Spinal cord (tissue), 10 donors: ENCODE data around the gene TPX2. TPM values are rescaled to one million over a fixed set of nuclear protein-coding genes. Genes with fewer than 3 reads are reported as not detected.

Source experiments
- DNase-seq, 6 donors: peaks; one replicate each; pipeline versions ENCODE4 v3.0.0 to v3.0.0-alpha.2; 2013 to 2015; ENCODE audit warnings: low spot score in 6 of 6, low read depth in 4 of 6
- H3K27ac ChIP-seq: one replicate; pipeline ENCODE4 v1.5.1; 2013; ENCODE audit warnings: low read depth, low read length, control low read depth
- H3K27me3 ChIP-seq: one replicate; pipeline ENCODE4 v1.6.1; 2013; ENCODE audit warnings: low read length; ENCODE audit not compliant: control insufficient read depth, insufficient read depth
- H3K36me3 ChIP-seq: one replicate; pipeline ENCODE4 v1.6.1; 2013; ENCODE audit warnings: low read length; ENCODE audit not compliant: control insufficient read depth, insufficient read depth
- H3K4me1 ChIP-seq: one replicate; pipeline ENCODE4 v1.6.1; 2013; ENCODE audit warnings: low read length; ENCODE audit not compliant: control insufficient read depth, insufficient read depth
- H3K4me3 ChIP-seq: one replicate; pipeline ENCODE4 v1.5.1; 2013; ENCODE audit warnings: low read depth, low read length, control low read depth
- H3K9me3 ChIP-seq: one replicate; pipeline ENCODE4 v1.6.1; 2013; ENCODE audit warnings: low read length; ENCODE audit not compliant: control insufficient read depth, insufficient read depth
- WGBS: methylation state at CpG from one replicate; pipeline ENCODE4 v1.1.5; 2013; ENCODE audit warnings: missing lambda C conversion rate; ENCODE audit not compliant: insufficient coverage; 5-methylcytosine and 5-hydroxymethylcytosine counted together
- polyA plus RNA-seq, 2 donors: library from polyadenylated mRNA; unstranded; fragments of 120-200 nt; gene quantifications; one replicate each; pipeline ENCODE4 v1.2.1, GENCODE V29; 2013; ENCODE audit not compliant: insufficient read length in 2 of 2
- total RNA-seq, 2 donors: library from RNA; depleted of rRNA in 1 of 2; stranded (reverse); fragments of 120-200 nt in 1 of 2; fragments of >200 nt in 1 of 2; gene quantifications; one replicate each; pipeline versions ENCODE4 v1.2.3 to v1.2.4, GENCODE V29; 2013 to 2014
- donor health status: healthy.

TPX2 gene
- total and polyA plus RNA-seq, 4 donors = 14.4 to 31.8 (median 27.5) TPM

DNA sequence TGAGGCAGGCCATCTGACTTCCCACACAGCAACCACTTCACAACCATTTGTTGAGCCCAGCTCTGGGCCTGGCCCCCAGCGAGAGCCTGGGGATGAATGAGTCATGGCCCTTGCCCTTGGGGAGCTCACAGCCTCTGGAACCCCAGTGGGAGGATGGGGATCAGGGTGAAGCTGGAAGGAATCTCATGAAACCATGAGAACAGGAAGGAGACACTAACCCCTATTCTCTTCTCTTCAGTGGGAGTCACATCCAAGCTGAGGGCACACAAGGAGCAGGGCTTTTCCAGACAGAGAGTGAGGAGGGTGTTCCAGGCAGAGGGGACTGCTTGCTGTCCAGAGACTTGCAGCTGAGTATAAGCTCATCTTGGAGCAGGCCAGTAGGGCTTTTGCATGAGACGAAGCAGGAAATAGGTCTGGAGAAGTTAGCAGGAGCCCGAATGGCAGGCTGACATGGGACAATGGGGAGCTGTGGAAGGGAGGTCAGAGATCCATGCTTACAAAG lies 98.9 kb downstream of the TPX2 start:
- 49% methylated on average over 2 of the region's 3 CpGs for WGBS
- no peak for DNase-seq
- Histone ChIP-seq H3K27ac (no peak overlapping the region), H3K4me3 (no peak overlapping the region), H3K27me3 (no peaks in the 10 kb centered on the region), H3K36me3 (no peaks in the 10 kb centered on the region), H3K4me1 (peaks cover 71% of the 10 kb centered on the region), H3K9me3 (no peaks in the 10 kb centered on the region)

DNA sequence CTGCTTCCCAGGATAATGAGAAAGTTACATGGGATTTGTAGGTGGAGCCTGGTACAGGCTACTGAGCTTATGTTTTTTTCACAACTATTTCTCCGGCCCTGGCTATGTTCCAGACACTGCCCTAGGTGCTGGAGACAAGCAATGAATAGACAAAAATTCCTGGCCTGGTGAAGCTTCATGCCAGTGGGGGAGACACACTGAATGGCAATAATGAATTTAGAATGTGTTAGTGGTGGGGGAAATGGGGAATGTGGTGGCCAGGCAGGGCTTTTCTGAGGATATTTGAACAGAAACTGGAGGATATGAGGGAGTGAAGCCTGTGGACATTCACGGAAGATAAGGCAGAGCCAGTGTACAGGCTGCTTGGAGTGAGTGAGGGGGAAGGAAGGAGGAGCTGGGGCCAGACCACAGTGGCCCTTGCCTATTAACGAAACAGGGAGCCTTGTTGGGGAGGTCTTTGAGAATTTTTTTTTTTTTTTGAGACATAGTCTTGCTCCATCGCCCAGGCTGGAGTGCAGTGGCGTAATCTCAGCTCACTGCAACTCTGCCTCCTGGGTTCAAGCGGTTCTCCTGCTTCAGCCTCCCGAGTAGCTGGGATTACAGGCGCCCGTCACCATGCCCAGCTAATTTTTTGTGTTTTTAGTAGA lies 99.7 kb downstream of the TPX2 start:
- H3K4me1 ChIP-seq = peaks cover 71% of the 10 kb centered on the region
- H3K36me3 ChIP-seq = no peaks in the 10 kb centered on the region
- 63% methylated on average over 2 of the region's 9 CpGs for WGBS
- no peak for DNase-seq
- H3K27me3 ChIP-seq = no peaks in the 10 kb centered on the region
- no peak overlapping the region for H3K4me3 ChIP-seq
- H3K27ac ChIP-seq = no peak overlapping the region
- H3K9me3 ChIP-seq = no peaks in the 10 kb centered on the region

- WGBS = 90% methylated on average over 4 of the region's 5 CpGs
- Histone ChIP-seq H3K27me3 (no peaks in the 10 kb centered on the region), H3K9me3 (no peaks in the 10 kb centered on the region), H3K36me3 (no peaks in the 10 kb centered on the region), H3K4me3 (no peak overlapping the region), H3K27ac (no peak overlapping the region), H3K4me1 (peaks cover 66% of the 10 kb centered on the region)
- DNase-seq = no peak
These were observed 100.8 kb downstream of the TPX2 start for GRCh38 chr20:31839782-31840487.

DNA sequence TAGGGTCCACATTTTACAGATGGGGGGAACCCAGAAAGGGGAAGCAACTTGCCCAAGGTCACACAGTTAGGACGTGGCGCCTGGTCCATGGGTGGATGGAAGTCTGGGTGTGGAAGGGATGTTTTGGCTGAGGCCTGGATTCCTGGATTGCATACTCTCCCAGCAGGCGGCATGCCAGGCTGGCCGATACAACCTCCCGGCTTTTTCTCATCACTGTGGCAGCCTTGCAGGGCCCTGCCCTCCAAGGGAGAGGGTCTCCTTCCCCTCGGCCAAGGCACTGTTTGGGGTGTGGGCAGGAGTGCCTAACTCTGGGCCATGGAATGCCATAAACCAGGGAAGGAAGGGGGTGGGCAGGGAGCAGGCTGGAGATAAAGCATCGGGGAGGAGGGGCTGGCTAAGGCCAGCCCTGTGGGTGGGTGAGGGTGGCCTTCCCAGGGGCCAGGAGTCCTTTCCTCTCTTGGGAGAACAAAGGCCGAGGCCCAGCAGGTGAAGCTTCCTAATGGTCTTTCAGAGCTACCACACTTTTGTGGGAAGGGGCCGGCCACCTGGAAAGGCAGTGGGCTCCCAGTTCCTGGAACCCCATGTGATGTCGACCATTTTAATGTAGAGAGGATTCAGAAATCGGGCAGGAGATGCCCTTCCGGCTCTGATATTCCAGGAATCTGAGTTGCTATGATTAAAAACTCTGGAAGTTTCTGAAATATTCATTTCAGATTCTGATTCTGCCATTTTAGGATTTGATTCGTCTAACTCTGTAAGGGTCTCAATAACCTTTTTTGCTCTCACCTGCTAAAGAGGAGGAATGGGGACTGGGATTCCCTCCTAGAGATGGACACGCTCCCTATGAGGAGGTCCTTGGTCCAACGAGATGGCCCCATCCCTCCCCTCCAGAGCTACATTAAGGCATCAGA lies 102.1 kb downstream of the TPX2 start:
- Histone ChIP-seq H3K4me1 (peaks cover 62% of the 10 kb centered on the region), H3K4me3 (no peak overlapping the region), H3K36me3 (no peaks in the 10 kb centered on the region), H3K27me3 (no peaks in the 10 kb centered on the region), H3K9me3 (no peaks in the 10 kb centered on the region), H3K27ac (peak overlapping the region; percentile 58)
- 64% methylated on average over 12 of the region's 15 CpGs for WGBS
- no peak for DNase-seq

- H3K4me3 ChIP-seq = no peak overlapping the region
- peaks cover 54% of the 10 kb centered on the region for H3K4me1 ChIP-seq
- H3K27ac ChIP-seq = peak overlapping the region; percentile 58
- H3K9me3 ChIP-seq = no peaks in the 10 kb centered on the region
- no peaks in the 10 kb centered on the region for H3K27me3 ChIP-seq
- WGBS = 61% methylated on average over 6 of the region's 8 CpGs
- no peaks in the 10 kb centered on the region for H3K36me3 ChIP-seq
- peak in 1 of 6 donors; percentile 39 for DNase-seq
These were observed 102.8 kb downstream of the TPX2 start for GRCh38 chr20:31841928-31842327.

DNA sequence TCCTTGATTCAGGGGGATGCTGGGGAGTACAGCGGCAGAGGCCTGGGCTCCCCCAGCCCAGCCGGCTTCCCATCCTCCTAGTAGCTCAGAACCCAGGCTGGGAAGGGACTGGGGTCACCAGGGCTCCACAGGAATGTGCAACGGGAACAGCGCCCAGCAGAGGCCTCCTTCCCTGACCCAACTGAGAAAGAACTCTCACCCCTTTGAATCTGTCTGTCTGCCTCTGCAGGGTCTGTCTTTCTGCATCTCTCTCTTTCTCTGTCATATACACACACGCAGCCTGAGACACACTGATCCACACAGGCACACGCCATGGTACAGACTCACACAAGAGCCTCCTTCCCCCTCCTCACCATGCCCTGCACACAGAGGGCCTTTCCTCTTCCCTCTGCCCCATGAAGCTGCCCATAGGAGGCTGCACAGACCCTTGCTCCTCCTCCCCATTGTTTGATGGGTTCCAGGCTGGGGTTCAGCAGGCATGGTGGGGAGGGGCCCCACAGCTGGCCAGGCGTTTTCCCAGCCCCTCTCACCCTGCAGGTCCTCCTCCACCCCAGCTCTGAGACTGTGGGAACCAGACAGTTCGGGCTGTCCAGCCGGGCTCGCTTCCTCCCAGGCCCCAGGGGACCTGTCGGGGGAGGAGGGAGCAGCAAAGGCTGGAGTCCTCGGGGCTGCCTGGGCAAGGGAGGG lies 103.5 kb downstream of the TPX2 start:
- H3K9me3 ChIP-seq = no peaks in the 10 kb centered on the region
- peak in 1 of 6 donors; percentile 56 for DNase-seq
- 46% methylated on average over 9 of the region's 12 CpGs for WGBS
- H3K27me3 ChIP-seq = no peaks in the 10 kb centered on the region
- H3K4me1 ChIP-seq = peaks cover 48% of the 10 kb centered on the region
- peak overlapping the region; percentile 58 for H3K27ac ChIP-seq
- H3K36me3 ChIP-seq = no peaks in the 10 kb centered on the region
- H3K4me3 ChIP-seq = no peak overlapping the region

GRCh38 chr20:31843288-31843687 lies 104.2 kb downstream of the TPX2 start:
- Histone ChIP-seq H3K27ac (peak overlapping the region; percentile 58), H3K27me3 (no peaks in the 10 kb centered on the region), H3K4me1 (peaks cover 45% of the 10 kb centered on the region), H3K36me3 (no peaks in the 10 kb centered on the region), H3K9me3 (no peaks in the 10 kb centered on the region), H3K4me3 (no peak overlapping the region)
- 73% methylated on average over 5 of the region's 6 CpGs for WGBS
- no peak for DNase-seq

DNA sequence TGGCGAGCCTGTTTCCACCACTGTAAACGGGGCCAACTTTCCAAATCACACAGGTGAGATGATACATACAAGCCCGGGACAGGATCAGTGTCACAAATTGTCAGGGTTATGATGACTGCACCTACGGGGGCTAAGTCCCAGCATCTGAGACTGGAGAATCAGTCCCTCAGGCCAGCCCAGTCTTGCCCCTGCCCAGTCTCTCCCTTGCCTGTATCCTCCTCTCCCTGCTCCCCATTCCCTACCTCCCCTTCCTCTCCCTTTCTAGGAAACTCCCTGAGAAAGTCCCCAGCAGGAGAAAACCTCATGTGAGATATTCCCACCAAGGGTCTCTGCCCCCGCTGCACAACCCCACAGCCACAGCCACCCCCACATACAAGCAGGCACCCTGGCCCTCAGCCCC lies 104.8 kb downstream of the TPX2 start:
- Histone ChIP-seq H3K27me3 (peaks cover 2% of the 10 kb centered on the region), H3K4me1 (peaks cover 44% of the 10 kb centered on the region), H3K27ac (peak overlapping the region; percentile 10), H3K36me3 (no peaks in the 10 kb centered on the region), H3K4me3 (peak overlapping the region; percentile 5), H3K9me3 (no peaks in the 10 kb centered on the region)
- WGBS = 94% methylated on average over 5 of the region's 5 CpGs
- no peak for DNase-seq

DNA sequence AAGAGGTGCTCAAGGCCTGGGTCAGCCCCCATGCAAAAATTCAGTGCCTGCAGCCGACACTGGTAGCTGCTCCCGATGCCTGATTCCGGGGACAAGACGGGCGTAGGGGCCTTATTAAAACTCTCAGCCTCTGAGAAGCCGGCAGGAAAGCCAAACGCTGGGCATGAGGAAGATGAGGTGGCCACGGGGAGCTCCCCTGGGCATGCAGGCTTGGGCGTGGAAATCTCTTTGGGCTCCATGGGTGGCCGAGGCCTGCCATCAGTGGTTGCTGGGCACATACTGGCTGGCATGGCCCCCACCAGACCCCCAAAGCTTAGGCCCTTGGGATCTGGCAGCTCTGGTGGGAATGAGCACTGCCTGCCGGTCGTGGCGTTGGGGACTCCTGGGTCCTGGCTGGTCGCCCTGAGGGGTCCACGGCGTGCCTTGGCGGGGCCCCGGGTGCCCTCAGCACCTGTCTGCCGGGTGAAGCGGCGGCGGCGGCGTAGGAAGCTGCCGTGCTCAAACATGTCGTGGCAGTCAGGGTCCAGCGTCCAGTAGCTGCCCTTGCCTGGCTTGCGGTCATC lies 105.7 kb downstream of the TPX2 start:
- 91% methylated on average over 28 of the region's 28 CpGs for WGBS
- Histone ChIP-seq H3K27me3 (peaks cover 10% of the 10 kb centered on the region), H3K4me3 (peak overlapping the region; percentile 5), H3K4me1 (peaks cover 44% of the 10 kb centered on the region), H3K27ac (peak overlapping the region; percentile 7), H3K9me3 (no peaks in the 10 kb centered on the region), H3K36me3 (no peaks in the 10 kb centered on the region)
- DNase-seq = no peak
